Medulla oblongata (tissue), 1 donor: Measurements from ENCODE around the gene ANKRD66.

Source experiments
- DNase-seq: peaks from one replicate; pipeline ENCODE4 v3.0.0-alpha.2; 2015; ENCODE audit errors: extremely low spot score

ANKRD66 gene

GRCh38 chr6:46790355-46790874 lies 43.7 kb downstream of the ANKRD66 start:
- no peak for DNase-seq

GRCh38 chr6:46792635-46793034 lies 45.9 kb downstream of the ANKRD66 start:
- DNase-seq: no peak

DNA sequence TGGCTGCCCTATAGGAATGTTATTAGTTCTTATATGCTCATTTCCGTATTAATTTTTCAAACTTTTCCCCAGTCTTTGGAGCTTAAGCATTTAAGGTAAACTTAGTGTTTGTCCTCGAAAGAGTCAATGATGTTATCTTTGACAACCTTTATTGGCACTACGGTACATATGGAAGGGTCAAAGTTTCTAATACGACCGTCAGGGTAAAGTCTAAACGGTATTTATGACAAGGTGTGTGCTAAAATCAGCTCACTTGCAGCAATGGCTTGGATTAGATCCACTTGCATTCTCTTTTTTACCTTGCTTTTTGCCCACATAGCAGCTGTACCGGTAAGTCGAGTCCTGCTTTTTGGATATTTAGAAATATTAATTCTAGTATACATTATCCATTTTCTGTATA lies 46.4 kb downstream of the ANKRD66 start, which contains the start of gene MEP1A:
Gene MEP1A, plus strand, starts transcription at position 252 of the 400 bp plus-strand sequence. Its CDS starts 10 bp downstream, at position 262.
- no peak for DNase-seq

GRCh38 chr6:46794068-46794467 lies 47.3 kb downstream of the ANKRD66 start:
- DNase-seq: no peak

DNA sequence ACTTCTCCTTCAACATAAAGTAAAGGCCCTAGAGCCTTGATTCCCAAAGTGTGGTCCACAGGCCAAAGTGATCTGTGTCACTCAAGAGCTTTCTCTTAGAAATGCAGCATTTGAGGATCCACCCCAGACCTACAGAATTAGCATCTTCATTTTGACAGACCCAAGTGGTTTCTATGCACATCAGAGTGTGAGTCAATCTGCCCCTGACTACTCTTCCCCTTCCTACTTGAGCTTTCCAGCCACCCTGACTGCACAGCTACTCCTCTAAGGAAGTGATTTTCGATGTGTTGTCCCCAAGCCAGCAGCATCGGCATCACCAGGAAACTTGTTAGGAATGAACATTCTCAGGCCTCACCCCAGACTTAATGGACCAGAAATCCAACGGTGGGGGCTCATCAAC lies 49.1 kb downstream of the ANKRD66 start:
- no peak for DNase-seq

DNA sequence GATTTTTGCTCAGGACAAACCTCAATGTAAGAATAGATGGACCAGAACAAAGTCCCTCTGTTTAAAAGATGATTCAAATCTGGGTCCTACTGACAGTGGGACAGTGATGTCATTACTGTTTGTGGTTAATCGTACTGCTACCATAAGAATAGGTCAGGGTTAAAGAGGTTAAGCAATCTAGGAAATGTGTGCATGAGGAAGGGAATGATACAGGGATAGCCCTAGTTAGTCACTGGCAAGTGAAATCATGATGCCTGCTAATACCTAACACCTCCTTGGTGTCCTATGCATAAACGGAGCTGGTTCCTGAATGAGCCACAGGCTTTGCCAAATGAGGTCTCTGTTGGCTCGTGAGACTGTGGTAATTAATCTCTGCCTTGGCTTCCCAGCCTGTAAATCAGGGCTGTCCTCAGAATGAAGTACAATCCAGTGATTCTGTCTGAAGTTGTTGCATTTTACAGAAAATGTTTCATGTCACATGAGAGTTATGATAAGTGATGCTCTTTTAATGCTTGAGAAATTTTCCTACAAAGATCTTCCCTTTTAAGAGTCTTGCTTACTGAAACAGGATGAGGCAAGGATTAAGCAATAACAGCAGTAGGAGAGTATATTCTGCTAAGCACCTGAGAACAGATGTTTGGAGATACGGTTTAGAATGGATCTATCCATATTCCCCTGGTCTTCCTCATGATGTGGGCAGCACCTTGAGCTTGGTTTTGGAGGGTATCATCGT lies 50.3 kb downstream of the ANKRD66 start:
- DNase-seq: no peak

GRCh38 chr6:46799657-46800056 lies 52.9 kb downstream of the ANKRD66 start:
- no peak for DNase-seq

DNA sequence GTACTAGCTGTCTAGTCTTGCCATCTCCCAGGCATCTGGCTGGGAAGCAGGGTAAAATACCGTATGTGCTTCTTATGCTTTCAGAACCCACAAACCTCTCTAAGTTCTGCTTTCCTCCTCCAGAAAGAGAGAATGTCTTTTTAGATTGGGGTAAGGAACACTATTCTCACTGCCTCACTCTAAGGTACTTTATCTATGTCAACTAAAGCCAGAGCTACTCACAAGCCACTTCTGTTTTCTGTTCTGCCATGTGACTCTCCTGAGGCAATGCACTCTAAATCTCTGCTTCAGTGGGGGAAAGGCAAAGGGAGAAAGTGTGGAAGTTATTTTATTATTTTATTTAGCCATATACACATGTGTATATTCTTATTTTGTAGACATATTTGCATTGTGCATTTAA lies 62.1 kb downstream of the ANKRD66 start:
- peak; percentile 66 for DNase-seq
